Brain pericyte (primary cell): ENCODE data around the gene AKNA.

Experiments
- DNase-seq: peaks from one replicate; pipeline ENCODE4 v3.0.0-alpha.2; 2012; ENCODE audit warnings: low read depth, low spot score

AKNA gene

DNA sequence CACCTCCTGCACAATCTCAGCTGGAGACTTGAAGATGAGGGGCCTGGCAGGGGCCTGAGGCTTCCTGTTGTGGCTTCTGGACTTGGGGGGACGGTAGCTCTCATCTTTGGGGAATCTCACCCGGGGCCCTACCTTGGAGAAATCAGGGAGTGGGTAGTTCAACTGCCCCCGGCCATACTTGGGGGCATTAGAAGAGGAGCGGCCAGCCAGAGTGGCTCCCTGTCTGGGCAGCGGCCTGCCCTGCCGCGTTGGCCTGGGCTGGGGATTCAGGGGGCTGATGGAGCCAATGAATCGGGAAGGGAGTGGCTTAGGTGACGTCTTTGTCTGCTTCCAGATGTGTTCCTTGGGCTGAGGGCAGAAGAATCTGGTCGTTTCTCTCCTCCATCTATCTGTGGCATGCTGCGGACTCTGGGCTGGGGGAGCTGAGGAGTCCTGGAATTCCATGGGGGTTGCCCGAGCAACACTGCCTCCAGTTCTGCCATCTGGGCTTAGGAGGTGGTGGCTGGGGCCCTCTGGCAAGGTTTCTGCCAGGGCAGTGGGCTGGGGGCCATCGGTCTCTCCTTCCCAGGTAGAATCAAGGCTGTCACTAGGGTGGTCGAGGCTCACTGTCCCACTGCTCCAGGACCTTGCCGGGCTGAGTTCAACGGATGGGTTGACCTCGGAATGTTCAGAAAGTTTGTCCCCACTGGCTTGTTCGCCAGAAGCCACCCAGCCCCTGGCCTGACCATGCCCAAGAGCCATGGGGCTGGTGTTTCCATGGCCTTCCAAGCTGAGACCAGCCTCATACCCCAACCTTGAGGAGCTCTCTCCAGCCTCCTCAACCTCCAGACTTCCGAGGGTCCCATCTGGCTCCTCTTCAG is 11.0 kb downstream of the AKNA start:
- no peak for DNase-seq

DNA sequence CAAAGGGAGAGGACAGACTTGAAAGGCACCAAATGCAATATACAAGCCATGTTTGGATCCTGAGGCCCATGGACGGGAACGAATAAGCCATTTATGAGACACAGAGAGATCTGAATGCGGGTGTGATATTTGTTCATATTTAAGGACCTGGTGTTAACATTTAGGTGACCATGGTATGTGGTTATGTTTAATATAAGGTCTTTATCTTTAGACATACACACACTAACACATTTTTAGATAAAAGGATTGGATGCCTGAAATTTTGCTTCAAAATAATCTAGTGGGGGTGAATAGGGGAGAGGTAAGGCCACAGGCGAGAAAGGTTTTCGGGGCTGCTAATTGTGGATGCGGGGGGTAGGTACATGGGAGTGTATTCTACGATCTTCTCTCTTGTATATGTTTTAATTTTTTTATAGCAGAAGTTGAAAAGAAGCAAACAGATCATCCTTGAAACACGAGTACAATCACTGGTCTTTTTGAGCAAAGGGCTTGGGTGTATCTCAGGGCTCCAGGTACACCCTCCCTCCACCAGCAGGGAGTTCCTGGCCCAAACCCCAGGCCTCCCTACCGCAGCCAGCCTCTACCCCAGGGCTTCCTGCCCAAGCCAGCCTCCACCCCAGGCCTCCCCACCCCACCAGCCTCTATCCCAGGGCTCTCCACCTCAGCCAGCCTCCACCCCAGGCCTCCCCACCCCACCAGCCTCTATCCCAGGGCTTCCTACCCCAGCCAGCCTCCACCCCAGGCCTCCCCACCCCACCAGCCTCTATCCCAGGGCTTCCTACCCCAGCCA is 12.2 kb downstream of the AKNA start:
- no peak for DNase-seq

DNA sequence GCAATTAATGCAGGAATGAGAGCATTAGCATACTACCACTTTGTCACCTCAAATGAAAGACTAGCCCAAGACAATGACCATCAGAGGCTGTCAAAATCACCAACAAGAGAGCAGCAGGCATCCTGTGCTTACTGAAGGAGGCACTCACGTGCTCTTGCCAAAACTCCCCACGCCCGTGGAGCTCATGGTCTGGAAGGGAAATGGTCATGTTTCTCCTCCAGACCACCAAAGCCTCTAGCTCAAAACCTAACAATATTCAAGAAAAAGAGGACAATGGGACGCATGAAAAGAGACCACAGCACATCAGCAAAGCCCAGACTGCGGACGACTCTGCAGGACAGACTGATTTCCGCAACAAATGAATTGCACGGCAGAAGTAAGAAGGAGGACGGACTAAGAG is 12.8 kb downstream of the AKNA start:
- DNase-seq = no peak

DNA sequence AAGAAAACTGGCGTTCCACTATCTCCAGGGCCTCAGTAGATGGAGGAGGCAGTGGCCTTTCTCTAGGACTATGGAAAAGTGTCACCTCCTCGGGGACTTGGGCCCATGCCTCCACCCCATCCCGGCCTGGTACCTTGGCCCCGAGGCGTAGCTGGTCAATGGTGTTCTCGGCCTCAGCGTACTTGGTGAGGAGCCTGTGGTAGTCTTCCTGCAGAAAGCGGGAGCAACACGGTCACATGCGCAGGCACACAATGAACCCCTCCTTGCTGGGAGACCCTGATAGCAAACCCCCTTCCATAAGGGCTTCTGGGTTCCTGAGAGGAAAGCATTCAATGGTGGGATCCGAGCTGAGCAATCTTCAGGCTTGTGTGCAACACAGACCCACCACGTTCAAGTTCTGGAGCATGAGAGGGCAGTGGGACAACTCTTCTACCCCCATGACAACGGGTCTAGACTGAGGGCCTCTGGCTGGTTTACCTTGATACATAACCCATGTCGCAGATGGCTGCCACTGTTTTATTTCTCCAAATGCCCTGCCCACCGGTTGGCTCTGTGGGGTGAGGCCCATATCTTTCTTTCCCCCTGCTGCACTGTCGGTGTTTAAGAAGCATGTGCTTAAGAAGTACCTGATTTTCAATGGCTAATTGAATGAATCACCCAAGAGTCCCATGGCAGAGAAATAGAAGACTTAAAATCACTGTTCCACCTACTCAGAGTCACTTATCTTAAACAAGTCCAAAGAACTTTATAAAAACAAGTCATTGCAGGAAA is 13.6 kb downstream of the AKNA start:
- DNase-seq = no peak

- DNase-seq = no peak
Observed at GRCh38 chr9:114372921-114373448, 14.8 kb downstream of the AKNA start.

- no peak for DNase-seq
Observed at GRCh38 chr9:114371973-114372917, 15.5 kb downstream of the AKNA start.

GRCh38 chr9:114371343-114371944 is 16.3 kb downstream of the AKNA start:
- no peak for DNase-seq

- no peak for DNase-seq
Observed at GRCh38 chr9:114370968-114371320, 16.8 kb downstream of the AKNA start.

GRCh38 chr9:114370251-114370967 is 17.4 kb downstream of the AKNA start:
- no peak for DNase-seq

- no peak for DNase-seq
Observed at GRCh38 chr9:114369216-114370130, 18.3 kb downstream of the AKNA start.

- DNase-seq = no peak
Observed at GRCh38 chr9:114367772-114368569, 19.8 kb downstream of the AKNA start.

DNA sequence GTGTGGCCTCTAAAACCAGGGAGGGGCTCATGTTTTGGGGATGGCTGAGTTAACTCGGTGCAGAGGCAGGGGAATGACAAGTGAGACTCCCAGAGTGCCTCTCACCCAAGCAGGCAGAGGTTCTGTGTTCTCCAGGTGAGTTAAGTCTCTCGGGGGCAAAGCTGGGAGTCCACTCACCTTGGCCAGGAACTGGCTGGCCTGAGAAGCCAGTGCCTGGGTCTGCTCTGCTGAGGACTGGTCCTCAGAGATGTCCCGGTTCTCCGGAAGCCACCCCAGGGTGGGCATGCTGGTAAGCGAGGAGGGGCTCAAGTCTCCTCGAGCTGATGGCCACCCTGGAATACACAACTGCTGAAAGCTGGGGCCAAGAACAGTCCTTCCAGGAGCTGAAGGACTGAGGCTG is 20.4 kb downstream of the AKNA start:
- no peak for DNase-seq

DNA sequence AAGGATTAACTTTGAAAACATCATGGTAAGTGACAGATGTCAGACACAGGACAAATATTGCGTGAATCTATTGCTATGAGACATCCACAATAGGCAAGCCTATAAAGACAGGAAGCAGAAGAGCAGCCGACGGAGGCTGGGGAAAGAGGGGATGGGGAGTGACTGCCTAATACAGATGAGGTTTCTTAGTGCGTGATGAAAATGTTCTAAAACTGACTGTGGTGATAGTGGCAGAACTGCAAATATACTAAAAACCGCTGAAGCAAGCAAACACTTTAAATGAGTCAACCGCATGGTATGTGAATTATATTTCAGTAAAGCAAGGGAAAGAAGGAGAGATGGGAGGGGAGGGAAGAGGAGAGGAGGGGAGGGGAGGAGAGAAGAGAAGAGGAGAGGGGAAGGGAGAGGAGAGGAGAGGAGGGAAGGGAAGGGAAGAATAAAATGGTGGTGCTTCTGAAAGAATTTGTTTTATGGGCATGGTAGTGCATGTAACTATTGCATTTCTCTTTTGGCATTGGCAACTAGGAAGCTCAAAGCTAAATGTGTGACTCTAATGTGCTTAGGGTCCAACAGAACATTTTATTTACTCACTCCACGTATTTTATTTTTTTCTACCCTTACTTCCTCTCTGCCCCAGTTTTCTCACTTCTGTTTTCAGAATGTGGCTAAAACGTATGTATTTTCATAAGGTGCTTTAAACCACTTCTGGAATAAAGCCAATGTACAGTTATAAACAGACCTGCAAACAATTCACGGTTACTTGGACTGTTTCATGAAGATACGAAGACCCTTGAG is 21.3 kb downstream of the AKNA start:
- peak; percentile 40 for DNase-seq

GRCh38 chr9:114365194-114365593 is 22.6 kb downstream of the AKNA start:
- DNase-seq = no peak

GRCh38 chr9:114364134-114365041 is 23.4 kb downstream of the AKNA start:
- no peak for DNase-seq

GRCh38 chr9:114363424-114363823 is 24.4 kb downstream of the AKNA start:
- no peak for DNase-seq
